B cell (primary cell): ENCODE measurements around the gene ELF3. TPM values are rescaled to one million over a fixed set of nuclear protein-coding genes. Genes with fewer than 3 reads are reported as not detected.
"Not testable (repeated sequence)": the region's sequence is repeated elsewhere in the genome, so short reads cannot be mapped to it uniquely, and the experiment has no call there.

Experiments
- ATAC-seq: fragments of 200-7000 bp; cut with Tn5 transposase; one replicate; pipeline ENCODE4 v1.10.0; 2021; ENCODE audit warnings: low read depth, mild to moderate bottlenecking, moderate number of reproducible peaks, moderate library complexity
- CTCF ChIA-PET: fragments of 350-600 bp; sonication (Branson Sonifier 250); formaldehyde crosslinking; loops from one replicate; lab custom pipeline; 2021; ENCODE audit warnings: antibody characterized with exemption, inconsistent platforms; lab: Charles Lee
- POLR2A ChIA-PET: fragments of 350-600 bp; sonication (Branson Sonifier 250); formaldehyde crosslinking; loops from one replicate; lab custom pipeline; 2021; ENCODE audit warnings: antibody characterized with exemption; lab: Charles Lee
- DNase-seq: peaks from one replicate; pipeline ENCODE4 v3.0.0; 2013
- H2AFZ ChIP-seq: 2 replicates; pipeline ENCODE4 v1.6.1; 2012; ENCODE audit warnings: mild to moderate bottlenecking, low read depth, low read length; ENCODE audit not compliant: insufficient read depth, poor library complexity, severe bottlenecking
- H3K27ac ChIP-seq, 2 donors: 1 replicate in 1 of 2; 2 replicates in 1 of 2; pipeline ENCODE4 v1.5.1; 2012 to 2013; ENCODE audit warnings: low read length in 2 of 2, mild to moderate bottlenecking in 2 of 2, moderate library complexity in 1 of 2
- H3K27me3 ChIP-seq, 4 experiments: fragments of 200-600 bp in 1 of 4; sonication (generic) in 1 of 4; replicated peaks in 1 of 4; 1 replicate in 2 of 4; 2 replicates in 2 of 4; pipeline versions ENCODE4 v1.6.1 to v1.7.0; 2013 to 2016; ENCODE audit warnings: low read length in 3 of 4, mild to moderate bottlenecking in 2 of 4, mixed read lengths in 1 of 4, moderate library complexity in 1 of 4; ENCODE audit not compliant: insufficient read depth in 4 of 4, control insufficient read depth in 3 of 4; ENCODE audit errors: control extremely low read depth in 1 of 4
- H3K36me3 ChIP-seq, 2 experiments: replicated peaks in 1 of 2; 1 replicate in 1 of 2; 2 replicates in 1 of 2; pipeline versions ENCODE4 v1.6.1 to v1.7.1; 2013; ENCODE audit warnings: low read length in 1 of 2; ENCODE audit not compliant: insufficient read depth in 2 of 2, control insufficient read depth in 1 of 2; ENCODE audit errors: control extremely low read depth in 1 of 2, extremely low read depth in 1 of 2
- H3K4me1 ChIP-seq, 2 donors: fragments of 200-600 bp in 1 of 2; sonication (generic) in 1 of 2; 1 replicate in 1 of 2; 2 replicates in 1 of 2; pipeline versions ENCODE4 v1.5.1 to v1.6.1; 2013 to 2017; ENCODE audit warnings: low read length in 2 of 2; ENCODE audit not compliant: control insufficient read depth in 2 of 2, insufficient read depth in 2 of 2
- H3K4me2 ChIP-seq: replicated peaks from 2 replicates; pipeline ENCODE3; 2012; ENCODE audit warnings: mild to moderate bottlenecking, low read depth, low read length; ENCODE audit not compliant: poor library complexity, severe bottlenecking
- H3K4me3 ChIP-seq, 5 experiments: fragments of 200-600 bp in 1 of 5; sonication (generic) in 1 of 5; 1 replicate in 3 of 5; 2 replicates in 2 of 5; pipeline versions ENCODE4 v1.5.1 to v1.7.0; 2011 to 2016; ENCODE audit warnings: low read length in 4 of 5, mild to moderate bottlenecking in 4 of 5, low read depth in 2 of 5, control low read depth in 1 of 5, moderate library complexity in 1 of 5; ENCODE audit not compliant: insufficient read depth in 1 of 5; ENCODE audit errors: control extremely low read depth in 1 of 5, extremely low read depth in 1 of 5
- H3K79me2 ChIP-seq: fragments of 200-600 bp; sonication (generic); one replicate; pipeline ENCODE4 v1.6.0; 2016; ENCODE audit warnings: low read length; ENCODE audit not compliant: control insufficient read depth, insufficient read depth
- H3K9ac ChIP-seq: fragments of 200-600 bp; sonication (generic); 2 replicates; pipeline ENCODE4 v1.6.1; 2017; ENCODE audit warnings: mild to moderate bottlenecking, low read length, moderate library complexity
- H3K9me3 ChIP-seq, 3 donors: one replicate each; pipeline versions ENCODE4 v1.6.1 to v1.7.1; 2013; ENCODE audit warnings: low read length in 2 of 3; ENCODE audit not compliant: control insufficient read depth in 2 of 3, insufficient read depth in 1 of 3; ENCODE audit errors: control extremely low read depth in 1 of 3
- H4K20me1 ChIP-seq: 2 replicates; pipeline ENCODE4 v1.6.0; 2012; ENCODE audit warnings: mild to moderate bottlenecking, low read length; ENCODE audit not compliant: insufficient read depth, control insufficient read depth, poor library complexity, severe bottlenecking
- H3K27ac Mint-ChIP-seq: one replicate; pipeline ENCODE4 v1.8.0; 2021; ENCODE audit warnings: mixed read lengths
- H3K27me3 Mint-ChIP-seq: one replicate; pipeline ENCODE4 v1.8.0; 2021; ENCODE audit warnings: mixed read lengths
- H3K4me1 Mint-ChIP-seq: one replicate; pipeline ENCODE4 v1.8.0; 2021; ENCODE audit warnings: mixed read lengths
- H3K4me3 Mint-ChIP-seq: one replicate; pipeline ENCODE4 v1.8.0; 2021; ENCODE audit warnings: mixed read lengths
- H3K9me3 Mint-ChIP-seq: one replicate; pipeline ENCODE4 v1.8.0; 2022; ENCODE audit warnings: mixed read lengths; ENCODE audit not compliant: insufficient read depth
- EZH2 ChIP-seq: IDR thresholded peaks from 2 replicates; pipeline ENCODE4 v1.6.1; 2012; ENCODE audit warnings: borderline replicate concordance, low read depth, mild to moderate bottlenecking, moderate library complexity, low read length; ENCODE audit not compliant: insufficient read depth, poor library complexity, severe bottlenecking
- WGBS: methylation state at CpG from one replicate; pipeline ENCODE4 v1.1.5; 2013; ENCODE audit warnings: missing lambda C conversion rate; ENCODE audit not compliant: insufficient coverage; 5-methylcytosine and 5-hydroxymethylcytosine counted together
- intact Hi-C: fragments of 100-400 bp; cut with micrococcal nuclease; formaldehyde crosslinking; loops from one replicate; pipeline ENCODE4 v1.10.0; 2022
- polyA plus RNA-seq: library from polyadenylated mRNA; depleted of rRNA; stranded (reverse); fragments of >200 nt; gene quantifications from 2 replicates; pipeline ENCODE4 v1.2.3, GENCODE V29; 2012
- total RNA-seq, 2 donors: library from RNA; stranded (reverse); fragments of 120-200 nt in 1 of 2; gene quantifications; 1 replicate in 1 of 2; 2 replicates in 1 of 2; pipeline versions ENCODE4 v1.2.3 to v1.2.4, GENCODE V29; 2013 to 2022
- TF ChIP-seq, protein P1 (sequence below): fragments of 200-600 bp; IDR thresholded peaks from one replicate; pipeline ENCODE4 v1.8.0; 2022; ENCODE audit warnings: antibody characterized with exemption, mild to moderate bottlenecking

Gene ELF3
- total and polyA plus RNA-seq, 2 donors (not counting 1 experiment from before 2014, with no cell fraction given) = 1.6 to 4.0 TPM

DNA sequence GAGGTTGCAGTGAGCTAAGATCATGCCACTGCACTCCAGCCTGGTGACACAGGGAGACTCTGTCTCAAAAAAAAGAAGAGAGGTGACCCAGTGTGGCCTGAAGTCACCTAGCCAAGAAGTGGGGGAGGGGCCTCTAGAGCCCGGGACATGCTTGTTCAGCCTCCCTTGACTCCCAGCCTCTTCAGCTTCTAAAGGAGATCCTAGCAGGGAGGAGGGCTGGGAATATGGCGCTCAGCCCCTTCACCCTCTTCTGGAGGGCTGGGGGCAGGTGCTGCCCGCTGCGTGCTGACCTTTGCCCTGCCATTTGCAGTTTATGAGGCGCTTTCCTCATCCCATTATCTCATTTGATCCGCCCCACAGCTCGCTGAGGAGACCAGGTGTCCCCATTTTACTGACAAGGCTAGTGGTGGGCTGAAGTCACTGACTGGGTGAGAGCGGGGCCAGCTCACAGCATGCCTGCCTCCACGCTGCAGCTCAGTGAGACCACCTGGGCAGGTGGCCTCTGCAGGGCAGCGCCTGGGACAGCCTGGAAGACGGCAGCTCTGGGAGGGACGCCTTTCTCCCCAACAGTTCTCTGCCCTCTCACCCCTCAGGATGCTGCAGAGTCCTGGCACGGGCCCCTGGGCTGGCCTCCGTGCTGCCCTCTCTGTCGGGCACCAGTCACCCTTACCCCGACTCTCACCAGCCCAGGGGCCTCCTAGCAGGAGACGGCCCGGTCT is 7.5 kb downstream of the ELF3 start:
- Histone ChIP-seq H3K36me3 (no peaks in the 10 kb centered on the region), H2AFZ (no peak overlapping the region), H3K27me3 (no peaks in the 10 kb centered on the region), H3K9me3 (no peaks in the 10 kb centered on the region), H3K79me2 (no peaks in the 10 kb centered on the region), H3K27ac (no peak overlapping the region), H3K4me3 (no peak overlapping the region), H4K20me1 (no peaks in the 10 kb centered on the region), H3K4me1 (no peaks in the 10 kb centered on the region), H3K9ac (no peak overlapping the region), H3K4me2 (no peak overlapping the region)
- TF ChIP-seq EZH2 = no peak
- TF ChIP-seq, protein P1, sequence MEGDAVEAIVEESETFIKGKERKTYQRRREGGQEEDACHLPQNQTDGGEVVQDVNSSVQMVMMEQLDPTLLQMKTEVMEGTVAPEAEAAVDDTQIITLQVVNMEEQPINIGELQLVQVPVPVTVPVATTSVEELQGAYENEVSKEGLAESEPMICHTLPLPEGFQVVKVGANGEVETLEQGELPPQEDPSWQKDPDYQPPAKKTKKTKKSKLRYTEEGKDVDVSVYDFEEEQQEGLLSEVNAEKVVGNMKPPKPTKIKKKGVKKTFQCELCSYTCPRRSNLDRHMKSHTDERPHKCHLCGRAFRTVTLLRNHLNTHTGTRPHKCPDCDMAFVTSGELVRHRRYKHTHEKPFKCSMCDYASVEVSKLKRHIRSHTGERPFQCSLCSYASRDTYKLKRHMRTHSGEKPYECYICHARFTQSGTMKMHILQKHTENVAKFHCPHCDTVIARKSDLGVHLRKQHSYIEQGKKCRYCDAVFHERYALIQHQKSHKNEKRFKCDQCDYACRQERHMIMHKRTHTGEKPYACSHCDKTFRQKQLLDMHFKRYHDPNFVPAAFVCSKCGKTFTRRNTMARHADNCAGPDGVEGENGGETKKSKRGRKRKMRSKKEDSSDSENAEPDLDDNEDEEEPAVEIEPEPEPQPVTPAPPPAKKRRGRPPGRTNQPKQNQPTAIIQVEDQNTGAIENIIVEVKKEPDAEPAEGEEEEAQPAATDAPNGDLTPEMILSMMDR = no peak
- ATAC-seq (no peak), DNase-seq (no peak)
- WGBS = 83% methylated on average over 17 of the region's 18 CpGs
- Mint-ChIP-seq H3K27ac (no peak overlapping the region), H3K9me3 (no peaks in the 10 kb centered on the region), H3K4me3 (no peak overlapping the region), H3K4me1 (no peaks in the 10 kb centered on the region), H3K27me3 (peaks cover 16% of the 10 kb centered on the region)
- ChIA-PET POLR2A (no interaction called here), CTCF (no interaction called here)
- intact Hi-C loops = no loop called here

- Histone ChIP-seq H3K4me3 (no peak overlapping the region), H3K9me3 (no peaks in the 10 kb centered on the region), H2AFZ (no peak overlapping the region), H3K4me1 (no peaks in the 10 kb centered on the region), H3K27me3 (no peaks in the 10 kb centered on the region), H3K9ac (no peak overlapping the region), H4K20me1 (no peaks in the 10 kb centered on the region), H3K79me2 (no peaks in the 10 kb centered on the region), H3K27ac (no peak overlapping the region), H3K36me3 (no peaks in the 10 kb centered on the region), H3K4me2 (no peak overlapping the region)
- intact Hi-C loops = no loop called here
- 74% methylated on average over 15 of the region's 19 CpGs for WGBS
- H3K4me3 Mint-ChIP-seq = no peak overlapping the region
- ChIA-PET POLR2A (no interaction called here), CTCF (no interaction called here)
- no peak for TF ChIP-seq EZH2
- TF ChIP-seq, protein P1 = no peak
- ATAC-seq = no peak
- no peak for DNase-seq
- H3K27ac Mint-ChIP-seq = no peak overlapping the region
- H3K27me3 Mint-ChIP-seq = peaks cover 22% of the 10 kb centered on the region
- H3K9me3 Mint-ChIP-seq = no peaks in the 10 kb centered on the region
- no peaks in the 10 kb centered on the region for H3K4me1 Mint-ChIP-seq
These were observed 8.3 kb downstream of the ELF3 start for GRCh38 chr1:202018468-202019234.

DNA sequence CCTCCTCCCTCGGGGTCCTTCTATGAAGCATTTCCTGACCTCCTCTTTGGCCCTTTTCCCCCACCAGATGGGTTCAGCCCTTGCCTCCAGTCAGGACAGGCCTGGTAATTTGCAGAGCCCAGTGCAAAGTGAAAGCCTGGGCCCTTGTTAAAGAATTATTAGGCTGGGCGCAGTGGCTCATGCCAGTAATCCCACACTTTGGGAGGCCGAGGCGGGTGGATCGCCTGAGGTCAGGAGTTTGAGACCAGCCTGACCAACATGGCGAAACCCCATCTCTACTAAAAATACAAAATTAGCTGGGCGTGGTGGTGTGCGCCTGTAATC is 8.8 kb downstream of the ELF3 start:
- H3K36me3 ChIP-seq, H3K4me3 ChIP-seq, POLR2A ChIA-PET, H3K4me2 ChIP-seq, intact Hi-C loops, H3K27me3 ChIP-seq, DNase-seq, H3K79me2 ChIP-seq, ATAC-seq, H4K20me1 ChIP-seq, H3K27ac Mint-ChIP-seq, CTCF ChIA-PET, H3K27ac ChIP-seq, H2AFZ ChIP-seq, H3K4me3 Mint-ChIP-seq, H3K9me3 Mint-ChIP-seq, H3K9me3 ChIP-seq, H3K9ac ChIP-seq, H3K4me1 ChIP-seq, H3K4me1 Mint-ChIP-seq: not testable (repeated sequence)
- WGBS = 60% methylated on average over 2 of the region's 8 CpGs
- H3K27me3 Mint-ChIP-seq = peaks cover 22% of the 10 kb centered on the region
